ENCODE results near the gene SMIM10. TPM values are rescaled to one million over a fixed set of nuclear protein-coding genes. Genes with fewer than 3 reads are reported as not detected.
A peak's percentile ranks its signal among the peaks of the same experiment; 100 is the strongest.
"Not testable (repeated sequence)": the region's sequence is repeated elsewhere in the genome, so short reads cannot be mapped to it uniquely, and the experiment has no call there.

Gene SMIM10
- total and polyA plus RNA-seq, 2 donors (not counting 1 experiment from before 2014, with no cell fraction given): 0.36 to 0.37 TPM

DNA sequence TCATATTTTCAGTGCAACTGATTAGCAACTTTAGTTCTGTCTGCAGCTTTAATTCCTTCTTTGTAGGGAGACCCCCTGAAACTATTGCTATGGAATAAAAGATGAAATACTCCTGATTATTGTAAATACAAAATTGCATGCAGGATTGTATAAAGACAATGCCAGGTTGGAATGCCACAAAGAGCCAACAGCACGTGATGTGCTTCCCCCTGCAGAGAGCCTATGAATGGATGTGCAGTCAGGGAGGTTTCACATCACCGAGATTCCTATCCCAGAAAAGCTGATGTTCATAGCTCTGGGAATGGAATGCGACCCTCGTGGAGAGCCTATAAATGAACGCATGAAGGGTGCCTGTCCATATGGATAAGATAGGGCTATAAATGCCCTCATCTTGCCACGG, 33.0 kb downstream of the SMIM10 start:
- H3K4me3 Mint-ChIP-seq; H3K27ac ChIP-seq (ENCODE audit: low read length in 2 of 2); H3K27ac Mint-ChIP-seq; H3K4me2 ChIP-seq (replicated peaks; ENCODE audit: low read depth, low read length, poor library complexity, severe bottlenecking); ATAC-seq (ENCODE audit: low read depth); H3K9me3 ChIP-seq (ENCODE audit: control extremely low read depth in 1 of 3, control insufficient read depth in 2 of 3, insufficient read depth in 1 of 3, low read length in 2 of 3); H3K9me3 Mint-ChIP-seq (ENCODE audit: insufficient read depth); CTCF ChIA-PET; H3K4me3 ChIP-seq (ENCODE audit: control extremely low read depth in 1 of 5, extremely low read depth in 1 of 5, insufficient read depth in 1 of 5, low read depth in 2 of 5, low read length in 4 of 5); H4K20me1 ChIP-seq (ENCODE audit: control insufficient read depth, insufficient read depth, low read length, poor library complexity, severe bottlenecking); intact Hi-C loops (cut with micrococcal nuclease); H3K79me2 ChIP-seq (ENCODE audit: control insufficient read depth, insufficient read depth, low read length); H3K36me3 ChIP-seq (replicated peaks in 1 of 2; ENCODE audit: control extremely low read depth in 1 of 2, control insufficient read depth in 1 of 2, extremely low read depth in 1 of 2, insufficient read depth in 2 of 2, low read length in 1 of 2); H3K9ac ChIP-seq (ENCODE audit: low read length); H2AFZ ChIP-seq (ENCODE audit: insufficient read depth, low read depth, low read length, poor library complexity, severe bottlenecking); DNase-seq; POLR2A ChIA-PET: not testable (repeated sequence)
- Histone ChIP-seq H3K27me3 (replicated peaks in 1 of 4; ENCODE audit: control extremely low read depth in 1 of 4, control insufficient read depth in 3 of 4, insufficient read depth in 4 of 4, low read length in 3 of 4) (peaks cover 0 to 29% (median 22%) of the 10 kb centered on the region in 4 experiments), H3K4me1 (ENCODE audit: control insufficient read depth in 2 of 2, insufficient read depth in 2 of 2, low read length in 2 of 2) (peaks cover 6 to 11% of the 10 kb centered on the region in 2 donors)
- Mint-ChIP-seq H3K4me1 (peaks cover 14% of the 10 kb centered on the region), H3K27me3 (peaks cover 49% of the 10 kb centered on the region)
- WGBS (ENCODE audit: insufficient coverage): 94% methylated on average over 3 of the region's 6 CpGs

DNA sequence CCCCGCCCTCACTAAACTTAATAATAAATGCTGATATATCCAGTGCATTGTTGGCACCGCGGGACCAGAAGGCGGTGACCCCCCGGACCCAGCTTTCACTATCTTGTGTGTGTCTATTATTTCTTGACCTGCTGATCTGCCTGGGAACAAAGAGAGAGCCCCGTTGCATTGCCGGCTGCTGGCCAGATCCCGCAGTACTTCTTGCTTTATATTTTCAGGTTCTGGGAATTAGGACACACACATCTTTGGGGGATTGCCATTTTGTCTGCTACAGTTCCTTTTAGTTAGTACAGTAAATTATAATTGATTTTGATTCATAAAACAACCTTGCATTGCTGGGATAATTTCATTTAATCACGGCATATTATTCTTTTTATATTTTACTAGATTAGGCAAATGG, 33.7 kb downstream of the SMIM10 start:
- H4K20me1 ChIP-seq (ENCODE audit: control insufficient read depth, insufficient read depth, low read length, poor library complexity, severe bottlenecking): no peaks in the 10 kb centered on the region
- H3K27me3 ChIP-seq (replicated peaks in 1 of 4; ENCODE audit: control extremely low read depth in 1 of 4, control insufficient read depth in 3 of 4, insufficient read depth in 4 of 4, low read length in 3 of 4): peaks cover 0 to 29% (median 22%) of the 10 kb centered on the region in 4 experiments
- CTCF ChIA-PET: no interaction called here
- TF ChIP-seq EZH2 (IDR thresholded peaks at IDR 0.05; ENCODE audit: borderline replicate concordance, insufficient read depth, low read depth, low read length, poor library complexity, severe bottlenecking): no peak
- TF ChIP-seq, protein P1, sequence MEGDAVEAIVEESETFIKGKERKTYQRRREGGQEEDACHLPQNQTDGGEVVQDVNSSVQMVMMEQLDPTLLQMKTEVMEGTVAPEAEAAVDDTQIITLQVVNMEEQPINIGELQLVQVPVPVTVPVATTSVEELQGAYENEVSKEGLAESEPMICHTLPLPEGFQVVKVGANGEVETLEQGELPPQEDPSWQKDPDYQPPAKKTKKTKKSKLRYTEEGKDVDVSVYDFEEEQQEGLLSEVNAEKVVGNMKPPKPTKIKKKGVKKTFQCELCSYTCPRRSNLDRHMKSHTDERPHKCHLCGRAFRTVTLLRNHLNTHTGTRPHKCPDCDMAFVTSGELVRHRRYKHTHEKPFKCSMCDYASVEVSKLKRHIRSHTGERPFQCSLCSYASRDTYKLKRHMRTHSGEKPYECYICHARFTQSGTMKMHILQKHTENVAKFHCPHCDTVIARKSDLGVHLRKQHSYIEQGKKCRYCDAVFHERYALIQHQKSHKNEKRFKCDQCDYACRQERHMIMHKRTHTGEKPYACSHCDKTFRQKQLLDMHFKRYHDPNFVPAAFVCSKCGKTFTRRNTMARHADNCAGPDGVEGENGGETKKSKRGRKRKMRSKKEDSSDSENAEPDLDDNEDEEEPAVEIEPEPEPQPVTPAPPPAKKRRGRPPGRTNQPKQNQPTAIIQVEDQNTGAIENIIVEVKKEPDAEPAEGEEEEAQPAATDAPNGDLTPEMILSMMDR (IDR thresholded peaks at IDR 0.05): no peak
- Mint-ChIP-seq H3K4me3 (no peak overlapping the region), H3K27me3 (peaks cover 49% of the 10 kb centered on the region), H3K4me1 (peaks cover 14% of the 10 kb centered on the region), H3K27ac (no peak overlapping the region), H3K9me3 (ENCODE audit: insufficient read depth) (no peaks in the 10 kb centered on the region)
- intact Hi-C loops (cut with micrococcal nuclease): no loop called here
- H3K4me1 ChIP-seq (ENCODE audit: control insufficient read depth in 2 of 2, insufficient read depth in 2 of 2, low read length in 2 of 2): peaks cover 6 to 11% of the 10 kb centered on the region in 2 donors
- H3K79me2 ChIP-seq (ENCODE audit: control insufficient read depth, insufficient read depth, low read length): no peaks in the 10 kb centered on the region
- no peak overlapping the region for H3K4me3 ChIP-seq (ENCODE audit: control extremely low read depth in 1 of 5, extremely low read depth in 1 of 5, insufficient read depth in 1 of 5, low read depth in 2 of 5, low read length in 4 of 5)
- no peak overlapping the region for H3K4me2 ChIP-seq (replicated peaks; ENCODE audit: low read depth, low read length, poor library complexity, severe bottlenecking)
- H3K27ac ChIP-seq (ENCODE audit: low read length in 2 of 2): no peak overlapping the region
- POLR2A ChIA-PET: no interaction called here
- no peak overlapping the region for H3K9ac ChIP-seq (ENCODE audit: low read length)
- DNase-seq (no peak), ATAC-seq (ENCODE audit: low read depth) (no peak)
- 100% methylated on average over 1 of the region's 9 CpGs for WGBS (ENCODE audit: insufficient coverage)
- no peak overlapping the region for H2AFZ ChIP-seq (ENCODE audit: insufficient read depth, low read depth, low read length, poor library complexity, severe bottlenecking)
- H3K36me3 ChIP-seq (replicated peaks in 1 of 2; ENCODE audit: control extremely low read depth in 1 of 2, control insufficient read depth in 1 of 2, extremely low read depth in 1 of 2, insufficient read depth in 2 of 2, low read length in 1 of 2): no peaks in the 10 kb centered on the region
- peaks cover 0 to 3% (median 0%) of the 10 kb centered on the region in 3 donors for H3K9me3 ChIP-seq (ENCODE audit: control extremely low read depth in 1 of 3, control insufficient read depth in 2 of 3, insufficient read depth in 1 of 3, low read length in 2 of 3)

DNA sequence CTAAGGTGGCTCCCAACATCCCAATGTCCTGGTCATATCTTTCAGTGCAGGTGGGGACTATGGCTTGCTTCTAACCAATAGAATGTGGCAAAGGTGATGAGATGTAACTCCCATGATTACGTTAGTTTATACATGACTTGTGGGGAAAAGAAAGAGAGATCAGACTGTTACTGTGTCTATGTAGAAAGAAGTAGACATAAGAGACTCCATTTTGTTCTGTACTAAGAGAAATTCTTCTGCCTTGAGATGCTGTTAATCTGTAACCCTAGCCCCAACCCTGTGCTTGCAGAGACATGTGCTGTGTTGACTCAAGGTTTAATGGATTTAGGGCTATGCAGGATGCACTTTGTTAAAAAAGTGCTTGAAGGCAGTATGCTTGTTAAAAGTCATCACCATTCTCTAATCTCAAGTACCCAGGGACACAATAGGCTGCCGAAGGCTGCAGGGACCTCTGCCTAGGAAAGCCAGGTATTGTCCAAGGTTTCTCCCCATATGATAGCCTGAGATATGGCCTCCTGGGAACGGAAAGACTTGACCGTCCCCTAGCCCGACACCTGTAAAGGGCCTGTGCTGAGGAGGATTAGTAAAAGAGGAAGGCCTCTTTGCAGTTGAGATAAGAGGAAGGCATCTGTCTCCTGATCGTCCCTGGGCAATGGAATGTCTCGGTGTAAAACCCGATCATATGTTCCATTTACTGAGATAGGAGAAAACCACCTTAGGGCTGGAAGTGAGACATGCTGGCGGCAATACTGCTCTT, 39.6 kb downstream of the SMIM10 start:
- not testable (repeated sequence) for H3K27ac ChIP-seq (ENCODE audit: low read length in 2 of 2)

More for the DNA sequence above, 39.6 kb downstream of the SMIM10 start:
- H3K4me1 ChIP-seq (ENCODE audit: control insufficient read depth in 2 of 2, insufficient read depth in 2 of 2, low read length in 2 of 2); H3K4me2 ChIP-seq (replicated peaks; ENCODE audit: low read depth, low read length, poor library complexity, severe bottlenecking); intact Hi-C loops (cut with micrococcal nuclease); H4K20me1 ChIP-seq (ENCODE audit: control insufficient read depth, insufficient read depth, low read length, poor library complexity, severe bottlenecking); CTCF ChIA-PET; POLR2A ChIA-PET; DNase-seq; H3K4me3 ChIP-seq (ENCODE audit: control extremely low read depth in 1 of 5, extremely low read depth in 1 of 5, insufficient read depth in 1 of 5, low read depth in 2 of 5, low read length in 4 of 5); H3K79me2 ChIP-seq (ENCODE audit: control insufficient read depth, insufficient read depth, low read length); H3K9me3 ChIP-seq (ENCODE audit: control extremely low read depth in 1 of 3, control insufficient read depth in 2 of 3, insufficient read depth in 1 of 3, low read length in 2 of 3); H2AFZ ChIP-seq (ENCODE audit: insufficient read depth, low read depth, low read length, poor library complexity, severe bottlenecking); H3K9ac ChIP-seq (ENCODE audit: low read length); H3K36me3 ChIP-seq (replicated peaks in 1 of 2; ENCODE audit: control extremely low read depth in 1 of 2, control insufficient read depth in 1 of 2, extremely low read depth in 1 of 2, insufficient read depth in 2 of 2, low read length in 1 of 2); ATAC-seq (ENCODE audit: low read depth); H3K9me3 Mint-ChIP-seq (ENCODE audit: insufficient read depth); H3K27ac Mint-ChIP-seq: not testable (repeated sequence)
- Mint-ChIP-seq H3K4me3 (peak overlapping the region; percentile 54), H3K27me3 (peaks cover 17% of the 10 kb centered on the region), H3K4me1 (peaks cover 17% of the 10 kb centered on the region)
- whole genome bisulfite sequencing (ENCODE audit: insufficient coverage): 91% methylated on average over 5 of the region's 9 CpGs
- peaks cover 0 to 10% (median 2%) of the 10 kb centered on the region in 4 experiments for H3K27me3 ChIP-seq (replicated peaks in 1 of 4; ENCODE audit: control extremely low read depth in 1 of 4, control insufficient read depth in 3 of 4, insufficient read depth in 4 of 4, low read length in 3 of 4)
